Measurements from ENCODE around the gene CNTNAP5. TPM values are rescaled to one million over a fixed set of nuclear protein-coding genes. Genes with fewer than 3 reads are reported as not detected.

Gene CNTNAP5
- total RNA-seq, 1 donor: not detected

DNA sequence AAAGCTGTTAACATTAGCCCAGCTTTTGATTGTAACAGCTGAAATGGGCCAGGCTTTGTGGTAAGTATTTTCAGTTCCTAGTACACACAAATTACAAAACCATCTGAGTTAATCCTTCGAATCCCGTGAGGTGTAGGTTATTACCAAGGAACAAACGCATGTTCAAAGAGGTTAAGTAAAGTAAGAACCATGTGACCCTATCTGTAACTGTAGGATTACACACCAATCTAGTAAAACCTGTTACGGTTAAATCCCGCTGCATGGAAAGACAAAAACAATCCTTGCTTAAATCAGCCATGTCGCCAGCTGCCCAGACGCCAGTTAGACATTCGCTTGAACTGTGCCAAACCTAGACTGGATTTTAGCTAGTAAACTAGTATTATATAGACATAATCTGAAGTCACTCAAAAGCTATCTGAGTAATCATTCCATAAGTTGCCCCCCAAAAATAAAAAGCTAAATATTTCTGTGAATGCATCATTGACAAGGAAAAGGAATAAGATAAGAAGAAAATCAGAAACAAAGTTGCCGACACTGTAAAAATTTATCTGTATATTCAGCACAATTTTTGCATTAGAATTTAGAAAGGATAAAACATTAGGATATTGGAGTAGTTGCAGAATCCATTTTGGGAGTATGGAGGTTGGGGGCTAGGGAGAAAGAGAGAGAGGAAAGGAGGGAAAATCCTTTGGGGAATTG, 638.0 kb downstream of the CNTNAP5 start:
- H3K4me3 ChIP-seq (ENCODE audit: low read depth, low read length): no peak overlapping the region
- DNase-seq (ENCODE audit: low read depth): no peak
- TF ChIP-seq, protein P1, sequence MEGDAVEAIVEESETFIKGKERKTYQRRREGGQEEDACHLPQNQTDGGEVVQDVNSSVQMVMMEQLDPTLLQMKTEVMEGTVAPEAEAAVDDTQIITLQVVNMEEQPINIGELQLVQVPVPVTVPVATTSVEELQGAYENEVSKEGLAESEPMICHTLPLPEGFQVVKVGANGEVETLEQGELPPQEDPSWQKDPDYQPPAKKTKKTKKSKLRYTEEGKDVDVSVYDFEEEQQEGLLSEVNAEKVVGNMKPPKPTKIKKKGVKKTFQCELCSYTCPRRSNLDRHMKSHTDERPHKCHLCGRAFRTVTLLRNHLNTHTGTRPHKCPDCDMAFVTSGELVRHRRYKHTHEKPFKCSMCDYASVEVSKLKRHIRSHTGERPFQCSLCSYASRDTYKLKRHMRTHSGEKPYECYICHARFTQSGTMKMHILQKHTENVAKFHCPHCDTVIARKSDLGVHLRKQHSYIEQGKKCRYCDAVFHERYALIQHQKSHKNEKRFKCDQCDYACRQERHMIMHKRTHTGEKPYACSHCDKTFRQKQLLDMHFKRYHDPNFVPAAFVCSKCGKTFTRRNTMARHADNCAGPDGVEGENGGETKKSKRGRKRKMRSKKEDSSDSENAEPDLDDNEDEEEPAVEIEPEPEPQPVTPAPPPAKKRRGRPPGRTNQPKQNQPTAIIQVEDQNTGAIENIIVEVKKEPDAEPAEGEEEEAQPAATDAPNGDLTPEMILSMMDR (IDR thresholded peaks at IDR 0.05; ENCODE audit: insufficient read depth, low read depth, low read length): no peak

DNA sequence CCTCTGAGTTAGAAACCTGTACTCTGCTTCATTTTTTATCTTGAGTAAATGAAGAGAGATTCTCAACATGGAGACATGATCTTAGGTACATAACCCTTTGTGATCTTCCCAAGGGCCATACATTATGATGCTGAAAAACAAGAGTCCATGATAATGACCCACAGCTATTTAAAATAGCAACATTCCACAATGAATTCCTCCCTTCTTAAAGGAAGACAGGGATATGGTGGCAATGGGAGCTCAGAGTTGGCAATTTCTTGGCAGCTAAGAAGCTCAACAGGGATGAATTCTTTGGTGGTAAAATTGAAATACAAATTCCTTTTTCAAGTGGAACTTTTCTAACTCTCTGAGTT, 638.5 kb downstream of the CNTNAP5 start:
- TF ChIP-seq, protein P1 (IDR thresholded peaks at IDR 0.05; ENCODE audit: insufficient read depth, low read depth, low read length): no peak
- no peak for DNase-seq (ENCODE audit: low read depth)
- no peak overlapping the region for H3K4me3 ChIP-seq (ENCODE audit: low read depth, low read length)

DNA sequence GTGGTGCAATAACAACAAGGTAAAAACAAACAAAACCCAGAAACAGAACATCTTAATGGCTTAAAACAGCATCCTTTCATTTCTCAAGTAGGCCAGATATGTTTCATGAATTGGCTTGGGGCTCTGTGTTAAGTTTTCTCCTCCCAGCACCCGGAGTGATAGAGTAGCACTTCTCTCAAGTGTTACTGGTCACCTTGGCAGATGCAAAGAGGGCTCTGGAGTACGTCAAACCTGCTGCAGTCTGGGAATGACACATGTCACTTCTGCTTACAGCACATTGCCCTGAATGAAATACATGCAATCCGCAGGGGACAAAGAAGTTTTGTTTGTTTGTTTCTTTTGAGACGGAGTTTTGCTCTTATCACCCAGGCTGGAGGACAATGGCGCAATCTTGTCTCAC, 639.3 kb downstream of the CNTNAP5 start:
- TF ChIP-seq, protein P1 (IDR thresholded peaks at IDR 0.05; ENCODE audit: insufficient read depth, low read depth, low read length): no peak
- H3K4me3 ChIP-seq (ENCODE audit: low read depth, low read length): no peak overlapping the region
- no peak for DNase-seq (ENCODE audit: low read depth)

DNA sequence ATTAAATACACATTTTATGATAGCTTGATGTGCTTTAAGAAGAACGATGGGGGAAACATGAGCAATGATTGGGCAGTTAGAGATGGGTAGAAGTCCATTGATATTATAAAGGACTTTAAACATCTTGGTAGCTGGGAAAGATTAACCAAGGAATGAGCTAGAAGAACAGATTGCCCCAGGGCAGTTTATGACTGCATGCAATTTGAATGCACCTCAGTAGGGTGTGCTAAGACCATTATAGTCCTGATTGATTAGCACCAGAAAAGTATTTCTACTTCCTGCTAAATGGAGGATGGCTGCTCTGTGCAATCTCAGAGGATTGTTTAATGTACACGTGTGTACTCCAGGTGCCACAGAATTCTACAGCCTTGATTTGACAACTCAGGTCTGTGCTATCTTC, 641.9 kb downstream of the CNTNAP5 start:
- no peak for DNase-seq (ENCODE audit: low read depth)
- no peak overlapping the region for H3K4me3 ChIP-seq (ENCODE audit: low read depth, low read length)
- TF ChIP-seq, protein P1 (IDR thresholded peaks at IDR 0.05; ENCODE audit: insufficient read depth, low read depth, low read length): no peak

DNA sequence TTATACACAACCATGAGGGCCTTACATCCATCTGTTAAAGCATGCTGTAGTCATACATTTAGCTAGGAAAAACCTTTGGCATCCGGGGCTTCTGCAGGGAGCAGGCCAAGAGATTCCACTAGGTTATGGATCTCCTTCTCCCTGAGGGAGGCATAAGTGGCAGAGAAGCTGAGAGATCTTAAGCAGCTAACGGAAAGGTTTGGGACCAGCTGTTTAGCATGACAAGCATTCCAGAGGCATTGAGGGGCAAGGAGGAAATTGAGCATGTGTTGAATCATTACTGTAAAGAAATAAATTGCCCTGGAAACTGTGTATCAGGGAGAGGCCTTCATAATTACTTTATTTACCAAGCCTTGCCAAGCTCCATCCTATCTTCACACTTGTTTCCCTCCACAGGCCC, 643.1 kb downstream of the CNTNAP5 start:
- no peak for DNase-seq (ENCODE audit: low read depth)
- TF ChIP-seq, protein P1 (IDR thresholded peaks at IDR 0.05; ENCODE audit: insufficient read depth, low read depth, low read length): no peak
- no peak overlapping the region for H3K4me3 ChIP-seq (ENCODE audit: low read depth, low read length)

DNA sequence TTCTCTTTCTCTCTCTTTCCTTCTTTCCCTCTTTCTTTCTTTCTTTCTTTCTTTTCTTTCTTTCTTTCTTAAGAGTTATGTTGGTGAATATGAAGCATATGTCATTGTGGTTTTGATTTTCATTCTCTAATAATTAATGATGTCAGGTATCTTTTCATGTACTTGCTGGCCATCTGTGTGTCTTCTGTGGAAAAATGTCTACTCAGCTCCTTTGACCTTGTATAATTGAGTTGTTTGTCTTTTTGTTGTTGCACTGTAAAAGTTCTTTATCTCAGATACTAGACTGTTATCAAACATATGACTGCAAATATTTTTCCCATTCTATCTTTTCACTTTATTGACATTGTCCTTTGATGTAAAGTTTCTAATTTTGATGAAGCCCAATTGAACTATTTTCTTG, 645.1 kb downstream of the CNTNAP5 start:
- H3K4me3 ChIP-seq (ENCODE audit: low read depth, low read length): no peak overlapping the region
- no peak for DNase-seq (ENCODE audit: low read depth)
- TF ChIP-seq, protein P1 (IDR thresholded peaks at IDR 0.05; ENCODE audit: insufficient read depth, low read depth, low read length): no peak

DNA sequence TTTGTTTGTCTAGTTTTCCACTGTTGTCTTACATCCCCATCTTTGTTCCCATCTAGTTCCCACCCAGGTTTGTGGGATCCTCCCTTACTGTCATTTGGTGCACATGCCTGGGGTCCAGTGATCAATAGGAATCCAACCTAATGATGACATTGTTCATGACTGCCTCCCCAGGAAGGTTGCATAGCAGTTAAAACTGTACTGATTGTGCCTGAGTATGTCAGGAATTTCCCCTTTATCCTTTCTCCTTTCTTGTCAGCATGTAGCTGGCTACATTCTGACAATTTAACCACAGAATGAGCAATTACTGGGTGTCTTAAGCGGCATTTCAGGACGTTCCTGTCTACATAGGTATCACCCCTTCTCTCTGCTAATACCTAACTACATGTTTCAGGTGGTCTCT, 653.0 kb downstream of the CNTNAP5 start:
- H3K4me3 ChIP-seq (ENCODE audit: low read depth, low read length): no peak overlapping the region
- TF ChIP-seq, protein P1 (IDR thresholded peaks at IDR 0.05; ENCODE audit: insufficient read depth, low read depth, low read length): no peak
- no peak for DNase-seq (ENCODE audit: low read depth)
